Activated CD8-positive, alpha-beta T cell treated with anti-CD3 and anti-CD28 coated beads for 36 hours (primary cell): ENCODE measurements around the gene SELENOM. TPM values are rescaled to one million over a fixed set of nuclear protein-coding genes. Genes with fewer than 3 reads are reported as not detected.

Experiments used
- ATAC-seq: fragments of 200-7000 bp; cut with Tn5 transposase; one replicate; pipeline ENCODE4 v1.10.0; 2021; ENCODE audit warnings: mild to moderate bottlenecking, moderate library complexity
- CTCF ChIA-PET: fragments of 350-600 bp; sonication (Branson Sonifier 250); formaldehyde crosslinking; loops from one replicate; lab custom pipeline; 2021; ENCODE audit warnings: antibody characterized with exemption; lab: Charles Lee
- POLR2A ChIA-PET: fragments of 350-600 bp; sonication (Branson Sonifier 250); formaldehyde crosslinking; loops from one replicate; lab custom pipeline; 2021; ENCODE audit warnings: antibody characterized with exemption; lab: Charles Lee
- DNase-seq: peaks from one replicate; pipeline ENCODE4 v3.0.0-alpha.2; 2020
- H3K27ac Mint-ChIP-seq: one replicate; pipeline ENCODE4 v1.8.0; 2021; ENCODE audit warnings: mild to moderate bottlenecking, mixed read lengths
- H3K27me3 Mint-ChIP-seq: one replicate; pipeline ENCODE4 v1.8.0; 2021; ENCODE audit warnings: mixed read lengths
- H3K36me3 Mint-ChIP-seq: one replicate; pipeline ENCODE4 v1.8.0; 2021; ENCODE audit warnings: low read depth, mixed read lengths
- H3K4me1 Mint-ChIP-seq: one replicate; pipeline ENCODE4 v1.8.0; 2021; ENCODE audit warnings: low read depth, mixed read lengths
- H3K4me3 Mint-ChIP-seq: one replicate; pipeline ENCODE4 v1.8.0; 2021; ENCODE audit warnings: mild to moderate bottlenecking, moderate library complexity, mixed read lengths
- H3K9me3 Mint-ChIP-seq: one replicate; pipeline ENCODE4 v1.8.0; 2021; ENCODE audit warnings: mixed read lengths
- intact Hi-C: fragments of 100-400 bp; cut with micrococcal nuclease; formaldehyde crosslinking; loops from one replicate; pipeline ENCODE4 v1.10.0; 2022
- total RNA-seq, 2 experiments: library from RNA; stranded (reverse); gene quantifications; one replicate each; pipeline ENCODE4 v1.2.3, GENCODE V29; 2021
- TF ChIP-seq, protein P1 (sequence below): fragments of 200-600 bp; IDR thresholded peaks from one replicate; pipeline ENCODE4 v1.8.0; 2022; ENCODE audit warnings: antibody characterized with exemption, mild to moderate bottlenecking

SELENOM gene
- total RNA-seq, 2 experiments from 2014 or later, result 3.6 to 5.8 TPM

DNA sequence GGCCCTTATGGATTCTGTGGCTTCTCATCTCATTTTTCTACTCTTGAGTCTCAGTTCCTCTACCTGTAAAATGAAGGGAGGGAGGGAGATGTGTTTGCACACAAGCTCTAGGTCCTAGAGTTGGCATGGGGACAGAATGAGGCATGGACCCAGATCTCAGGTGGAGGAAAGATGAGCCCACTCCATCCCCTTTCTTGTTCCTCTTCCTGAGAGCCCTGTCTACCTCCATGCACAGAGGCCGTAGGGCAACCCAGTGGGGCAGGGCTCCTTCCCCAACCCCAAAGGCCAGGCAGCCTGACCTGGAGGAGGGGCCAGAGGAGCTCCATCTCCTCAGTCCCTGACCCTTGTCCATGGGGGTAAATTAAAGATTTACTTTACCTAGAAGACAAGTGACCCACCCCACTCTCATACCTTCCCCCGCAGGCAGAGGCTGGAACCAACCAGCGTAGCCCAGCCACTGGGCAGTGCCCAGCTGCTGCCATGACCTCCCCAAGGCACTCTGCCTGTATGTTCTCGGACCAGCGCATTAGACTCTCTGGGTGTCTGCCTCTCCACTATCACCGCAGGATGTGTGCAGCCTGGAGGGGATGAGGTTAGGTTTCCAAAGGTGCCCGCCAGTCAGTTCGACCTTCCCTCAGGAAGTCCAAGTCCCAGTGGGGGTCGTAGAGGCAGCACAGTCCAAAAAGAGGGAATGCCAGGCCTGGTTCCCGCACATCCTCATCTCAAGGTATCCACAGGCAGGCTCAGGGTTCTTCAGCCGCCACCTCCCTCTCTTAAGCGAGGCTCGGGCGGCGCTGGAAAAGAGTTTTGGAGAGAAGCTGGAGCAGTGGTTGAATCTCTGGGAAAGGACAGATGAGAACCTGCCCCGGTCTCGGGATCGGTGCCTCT lies 23.2 kb downstream of the SELENOM start:
- intact Hi-C loops, result loop anchor here (5.0 to 10.0 kb wide), 2 partner anchors 142 to 319 kb away; no protein-coding TSS in a partner anchor
- Mint-ChIP-seq H3K4me1 (peaks cover 25% of the 10 kb centered on the region), H3K9me3 (no peaks in the 10 kb centered on the region), H3K27ac (peak overlapping the region; percentile 89), H3K27me3 (no peaks in the 10 kb centered on the region), H3K36me3 (peaks cover 4% of the 10 kb centered on the region), H3K4me3 (peak overlapping the region; percentile 97)
- CTCF ChIA-PET, result interaction anchor here (0.8 to 6.1 kb wide), 30 partner anchors 9 to 449 kb away, joined by 3 to 44 read pairs (median 6); partner anchors contain the start of genes LIMK2, MORC2, SELENOM and SLC35E4
- POLR2A ChIA-PET, result interaction anchor here (0.6 to 8.1 kb wide), 19 partner anchors 11 to 450 kb away, joined by 3 to 52 read pairs (median 4); partner anchors contain the start of genes MORC2, PATZ1, PIK3IP1 and SELENOM
- DNase-seq (no peak), ATAC-seq (no peak)
- TF ChIP-seq, protein P1, sequence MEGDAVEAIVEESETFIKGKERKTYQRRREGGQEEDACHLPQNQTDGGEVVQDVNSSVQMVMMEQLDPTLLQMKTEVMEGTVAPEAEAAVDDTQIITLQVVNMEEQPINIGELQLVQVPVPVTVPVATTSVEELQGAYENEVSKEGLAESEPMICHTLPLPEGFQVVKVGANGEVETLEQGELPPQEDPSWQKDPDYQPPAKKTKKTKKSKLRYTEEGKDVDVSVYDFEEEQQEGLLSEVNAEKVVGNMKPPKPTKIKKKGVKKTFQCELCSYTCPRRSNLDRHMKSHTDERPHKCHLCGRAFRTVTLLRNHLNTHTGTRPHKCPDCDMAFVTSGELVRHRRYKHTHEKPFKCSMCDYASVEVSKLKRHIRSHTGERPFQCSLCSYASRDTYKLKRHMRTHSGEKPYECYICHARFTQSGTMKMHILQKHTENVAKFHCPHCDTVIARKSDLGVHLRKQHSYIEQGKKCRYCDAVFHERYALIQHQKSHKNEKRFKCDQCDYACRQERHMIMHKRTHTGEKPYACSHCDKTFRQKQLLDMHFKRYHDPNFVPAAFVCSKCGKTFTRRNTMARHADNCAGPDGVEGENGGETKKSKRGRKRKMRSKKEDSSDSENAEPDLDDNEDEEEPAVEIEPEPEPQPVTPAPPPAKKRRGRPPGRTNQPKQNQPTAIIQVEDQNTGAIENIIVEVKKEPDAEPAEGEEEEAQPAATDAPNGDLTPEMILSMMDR, result no peak

DNA sequence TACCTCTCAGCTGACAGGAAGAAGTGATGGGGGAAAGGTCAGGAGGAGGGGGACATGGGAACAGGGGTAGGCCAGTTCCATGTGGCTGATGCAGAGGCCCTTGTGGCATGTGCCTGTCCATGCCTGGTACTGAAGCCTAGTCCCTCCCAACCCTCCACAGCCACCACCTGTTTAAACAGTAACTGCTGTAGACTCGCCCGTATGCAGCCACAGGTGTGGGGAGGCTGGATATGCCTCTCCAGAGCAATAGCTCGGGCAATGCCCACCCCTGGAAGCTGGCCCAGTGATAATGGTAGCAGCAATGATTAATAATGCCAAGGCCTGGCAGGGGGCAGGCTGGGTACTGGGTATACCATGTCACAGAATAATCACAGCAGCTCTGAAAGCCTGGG lies 24.0 kb downstream of the SELENOM start:
- ChIA-PET POLR2A (interaction anchor here (1.2 to 8.1 kb wide), 5 partner anchors 24 to 209 kb away, joined by 3 to 52 read pairs (median 5); partner anchors contain the start of genes MORC2, PIK3IP1, SELENOM and TUG1), CTCF (interaction anchor here (0.9 to 6.1 kb wide), 15 partner anchors 10 to 449 kb away, joined by 3 to 44 read pairs (median 8); partner anchors contain the start of genes LIMK2, MORC2, SELENOM and SLC35E4)
- Mint-ChIP-seq H3K4me1 (peaks cover 25% of the 10 kb centered on the region), H3K27me3 (no peaks in the 10 kb centered on the region), H3K9me3 (no peaks in the 10 kb centered on the region), H3K36me3 (peaks cover 4% of the 10 kb centered on the region), H3K27ac (no peak overlapping the region), H3K4me3 (peak overlapping the region; percentile 97)
- DNase-seq (no peak), ATAC-seq (no peak)
- intact Hi-C loops, result loop anchor here (5.0 to 10.0 kb wide), 2 partner anchors 141 to 319 kb away; no protein-coding TSS in a partner anchor
- TF ChIP-seq, protein P1, result no peak

DNA sequence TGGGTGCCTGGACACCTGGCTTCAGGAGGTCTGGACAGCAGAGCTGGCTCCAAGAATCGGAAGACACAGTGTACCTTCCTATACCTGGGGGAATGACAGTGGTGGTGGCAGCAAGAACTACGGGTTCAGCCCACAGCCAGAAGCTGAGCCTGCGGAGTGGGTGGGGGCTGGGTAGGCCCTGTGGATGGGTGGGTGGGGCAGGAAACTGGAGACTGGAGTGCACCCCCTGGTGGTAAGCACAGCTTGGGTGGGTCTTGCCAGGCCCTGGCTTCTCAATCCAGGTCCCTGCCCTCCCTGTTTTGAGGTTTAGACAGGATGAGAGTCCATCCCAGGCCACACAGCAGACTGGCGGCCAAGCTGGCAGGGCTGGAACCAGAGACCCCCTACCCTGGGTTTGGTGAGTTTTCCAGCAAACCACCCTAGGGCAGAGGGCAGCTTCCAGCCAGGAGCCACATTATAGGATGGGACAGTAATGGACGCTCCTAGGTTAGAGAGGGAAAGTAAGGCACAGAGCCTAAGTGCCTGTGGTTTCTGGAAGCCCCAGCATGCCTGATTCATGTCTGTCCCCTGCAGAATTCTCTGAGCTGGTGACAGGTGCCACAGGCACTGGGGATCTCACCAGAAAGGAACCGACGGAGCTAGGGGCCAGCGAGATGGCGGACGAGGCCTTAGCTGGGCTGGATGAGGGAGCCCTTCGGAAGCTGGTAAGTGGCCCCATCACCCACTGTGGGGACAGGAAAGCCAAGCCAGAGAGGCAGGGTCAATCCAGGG lies 24.6 kb downstream of the SELENOM start:
- intact Hi-C loops, result loop anchor here (5.0 to 10.0 kb wide), 2 partner anchors 140 to 318 kb away; no protein-coding TSS in a partner anchor
- POLR2A ChIA-PET, result interaction anchor here (1.2 to 8.1 kb wide), 7 partner anchors 24 to 209 kb away, joined by 3 to 52 read pairs (median 5); partner anchors contain the start of genes MORC2, PIK3IP1, SELENOM and TUG1
- CTCF ChIA-PET, result interaction anchor here (0.6 to 6.1 kb wide), 19 partner anchors 10 to 448 kb away, joined by 3 to 44 read pairs (median 4); partner anchors contain the start of genes MORC2, SELENOM, SLC35E4 and TUG1
- Mint-ChIP-seq H3K4me1 (peaks cover 25% of the 10 kb centered on the region), H3K27ac (no peak overlapping the region), H3K27me3 (no peaks in the 10 kb centered on the region), H3K4me3 (peak overlapping the region; percentile 97), H3K9me3 (no peaks in the 10 kb centered on the region), H3K36me3 (peaks cover 4% of the 10 kb centered on the region)
- TF ChIP-seq, protein P1, result peak; percentile 65
- ATAC-seq (peak; percentile 12), DNase-seq (peak; percentile 88)

DNA sequence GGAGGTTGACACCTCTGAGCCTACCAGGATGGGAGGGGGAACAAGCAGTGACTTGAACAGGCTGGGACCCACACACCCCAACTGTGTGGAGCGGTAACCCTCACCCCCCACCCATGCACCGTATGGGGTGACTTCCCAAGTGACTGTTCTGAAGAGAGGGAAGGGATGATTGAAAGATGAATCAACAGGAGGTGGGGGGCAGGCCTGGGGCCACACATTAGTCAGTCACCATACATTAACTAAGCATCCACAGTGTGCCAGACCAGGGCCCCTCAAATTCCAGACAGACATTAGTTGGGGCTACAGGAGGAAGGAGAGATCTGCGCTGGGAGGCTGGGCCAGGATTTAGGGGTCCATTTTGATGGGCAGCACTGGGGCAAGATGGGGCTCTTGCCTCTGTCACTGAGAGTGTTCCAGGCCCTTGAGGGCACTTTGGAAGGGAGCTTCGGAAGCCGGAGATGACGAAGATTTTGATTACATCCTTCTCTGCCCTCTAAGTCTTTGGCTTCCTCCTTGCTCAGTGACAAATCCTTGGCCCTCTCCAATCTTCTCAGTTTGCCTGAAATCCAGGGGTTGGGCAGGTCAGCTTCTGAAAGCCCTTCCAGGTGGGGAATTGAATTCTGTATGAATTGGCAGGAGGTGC lies 25.3 kb downstream of the SELENOM start:
- DNase-seq (peak; percentile 49), ATAC-seq (no peak)
- no peaks in the 10 kb centered on the region for H3K27me3 Mint-ChIP-seq
- H3K4me3 Mint-ChIP-seq, result peak overlapping the region; percentile 97
- intact Hi-C loops, result loop anchor here (5.0 to 10.0 kb wide), 2 partner anchors 140 to 317 kb away; no protein-coding TSS in a partner anchor
- CTCF ChIA-PET, result interaction anchor here (0.6 to 6.1 kb wide), 16 partner anchors 11 to 447 kb away, joined by 3 to 44 read pairs (median 4); partner anchors contain the start of genes MORC2 and TUG1
- POLR2A ChIA-PET, result interaction anchor here (1.4 to 8.1 kb wide), 5 partner anchors 25 to 156 kb away, joined by 3 to 52 read pairs (median 5); partner anchors contain the start of genes MORC2, SELENOM and TUG1
- peaks cover 4% of the 10 kb centered on the region for H3K36me3 Mint-ChIP-seq
- no peaks in the 10 kb centered on the region for H3K9me3 Mint-ChIP-seq
- H3K4me1 Mint-ChIP-seq, result peaks cover 25% of the 10 kb centered on the region
- H3K27ac Mint-ChIP-seq, result no peak overlapping the region
- TF ChIP-seq, protein P1, result no peak
